ENCODE measurements around the gene SORBS2.

Gene SORBS2

GRCh38 chr4:185637163-185637875, 174.7 kb downstream of the SORBS2 start:
- Histone ChIP-seq H2BK15ac (replicated peaks; ENCODE audit: low read depth) (no peak overlapping the region), H4K8ac (ENCODE audit: low read depth, low read length) (no peak overlapping the region), H3K56ac (ENCODE audit: low read length) (no peak overlapping the region), H3K79me2 (ENCODE audit: control insufficient read depth, insufficient read depth, low read length) (no peaks in the 10 kb centered on the region), H3K4me3 (ENCODE audit: low read length) (no peak overlapping the region), H3K36me3 (ENCODE audit: control insufficient read depth, insufficient read depth, low read length) (no peaks in the 10 kb centered on the region), H4K5ac (ENCODE audit: low read length) (no peak overlapping the region), H2BK120ac (ENCODE audit: low read depth, low read length) (no peak overlapping the region), H3K9ac (ENCODE audit: low read length) (no peak overlapping the region), H3K23ac (ENCODE audit: low read length) (no peak overlapping the region), H3K27me3 (ENCODE audit: insufficient read depth, low read length, poor library complexity) (no peaks in the 10 kb centered on the region), H3K27ac (ENCODE audit: low read depth, low read length) (no peak overlapping the region), H2AK5ac (ENCODE audit: low read length) (no peak overlapping the region), H3K18ac (ENCODE audit: low read length) (no peak overlapping the region), H3K4ac (ENCODE audit: low read depth, low read length) (no peak overlapping the region), H3K4me1 (ENCODE audit: control insufficient read depth, low read depth, low read length) (no peaks in the 10 kb centered on the region), H2BK5ac (ENCODE audit: low read length) (no peak overlapping the region), H3K4me2 (ENCODE audit: low read length) (no peak overlapping the region), H3K79me1 (ENCODE audit: low read length) (no peaks in the 10 kb centered on the region)
- no CpG with 5 or more reads among the region's 9 CpGs for WGBS (ENCODE audit: extremely low coverage, insufficient coverage, low lambda C conversion rate)
- DNase-seq = no peak

- H3K4ac ChIP-seq (ENCODE audit: low read depth, low read length) = no peak overlapping the region
- no peak overlapping the region for H3K18ac ChIP-seq (ENCODE audit: low read length)
- no peak overlapping the region for H2BK15ac ChIP-seq (replicated peaks; ENCODE audit: low read depth)
- no peak overlapping the region for H2BK120ac ChIP-seq (ENCODE audit: low read depth, low read length)
- H3K79me2 ChIP-seq (ENCODE audit: control insufficient read depth, insufficient read depth, low read length) = no peaks in the 10 kb centered on the region
- no peak overlapping the region for H3K27ac ChIP-seq (ENCODE audit: low read depth, low read length)
- no peak overlapping the region for H2AK5ac ChIP-seq (ENCODE audit: low read length)
- H2BK5ac ChIP-seq (ENCODE audit: low read length) = no peak overlapping the region
- no peaks in the 10 kb centered on the region for H3K27me3 ChIP-seq (ENCODE audit: insufficient read depth, low read length, poor library complexity)
- peak; percentile 44 for DNase-seq
- no peaks in the 10 kb centered on the region for H3K4me1 ChIP-seq (ENCODE audit: control insufficient read depth, low read depth, low read length)
- H3K56ac ChIP-seq (ENCODE audit: low read length) = no peak overlapping the region
- no peaks in the 10 kb centered on the region for H3K36me3 ChIP-seq (ENCODE audit: control insufficient read depth, insufficient read depth, low read length)
- no peak overlapping the region for H3K4me2 ChIP-seq (ENCODE audit: low read length)
- no peak overlapping the region for H4K5ac ChIP-seq (ENCODE audit: low read length)
- no peak overlapping the region for H4K8ac ChIP-seq (ENCODE audit: low read depth, low read length)
- no peak overlapping the region for H3K9ac ChIP-seq (ENCODE audit: low read length)
- WGBS (ENCODE audit: extremely low coverage, insufficient coverage, low lambda C conversion rate) = no CpG with 5 or more reads among the region's 3 CpGs
- H3K23ac ChIP-seq (ENCODE audit: low read length) = no peak overlapping the region
- H3K4me3 ChIP-seq (ENCODE audit: low read length) = no peak overlapping the region
- H3K79me1 ChIP-seq (ENCODE audit: low read length) = no peaks in the 10 kb centered on the region
Observed at GRCh38 chr4:185634066-185634652, 177.8 kb downstream of the SORBS2 start.

GRCh38 chr4:185626798-185627197, 185.2 kb downstream of the SORBS2 start:
- Histone ChIP-seq H3K4me3 (ENCODE audit: low read length) (no peak overlapping the region), H3K27me3 (ENCODE audit: insufficient read depth, low read length, poor library complexity) (no peaks in the 10 kb centered on the region), H3K79me1 (ENCODE audit: low read length) (no peaks in the 10 kb centered on the region), H3K23ac (ENCODE audit: low read length) (no peak overlapping the region), H2AK5ac (ENCODE audit: low read length) (no peak overlapping the region), H3K4me2 (ENCODE audit: low read length) (no peak overlapping the region), H3K18ac (ENCODE audit: low read length) (no peak overlapping the region), H3K9ac (ENCODE audit: low read length) (no peak overlapping the region), H3K4ac (ENCODE audit: low read depth, low read length) (no peak overlapping the region), H3K27ac (ENCODE audit: low read depth, low read length) (no peak overlapping the region), H2BK15ac (replicated peaks; ENCODE audit: low read depth) (no peak overlapping the region), H3K79me2 (ENCODE audit: control insufficient read depth, insufficient read depth, low read length) (no peaks in the 10 kb centered on the region), H3K36me3 (ENCODE audit: control insufficient read depth, insufficient read depth, low read length) (no peaks in the 10 kb centered on the region), H3K4me1 (ENCODE audit: control insufficient read depth, low read depth, low read length) (no peaks in the 10 kb centered on the region), H3K56ac (ENCODE audit: low read length) (no peak overlapping the region), H4K8ac (ENCODE audit: low read depth, low read length) (no peak overlapping the region), H2BK5ac (ENCODE audit: low read length) (no peak overlapping the region), H2BK120ac (ENCODE audit: low read depth, low read length) (no peak overlapping the region), H4K5ac (ENCODE audit: low read length) (no peak overlapping the region)
- WGBS (ENCODE audit: extremely low coverage, insufficient coverage, low lambda C conversion rate) = no CpG with 5 or more reads among the region's 9 CpGs
- DNase-seq = no peak

DNA sequence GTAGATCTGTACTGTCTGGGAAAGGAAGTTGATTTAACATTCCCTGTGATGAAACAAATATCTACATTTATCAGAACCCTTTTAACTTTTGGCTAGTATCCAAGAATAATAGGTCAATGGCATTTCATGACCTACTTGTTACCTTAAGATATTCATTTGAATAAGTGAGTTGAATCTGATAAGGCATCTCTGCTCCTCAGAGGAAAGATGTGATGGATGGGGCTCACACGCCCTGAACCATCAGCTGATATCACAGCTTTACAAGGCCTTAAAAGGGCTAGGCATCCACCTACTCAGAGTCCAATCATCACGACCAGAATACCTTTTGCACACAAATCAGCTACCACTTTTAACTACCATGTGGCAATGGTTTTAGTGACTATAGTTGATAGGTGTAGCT, 186.5 kb downstream of the SORBS2 start:
- H3K18ac ChIP-seq (ENCODE audit: low read length) = no peak overlapping the region
- no peak overlapping the region for H3K56ac ChIP-seq (ENCODE audit: low read length)
- H3K4me2 ChIP-seq (ENCODE audit: low read length) = no peak overlapping the region
- no peak overlapping the region for H3K4ac ChIP-seq (ENCODE audit: low read depth, low read length)
- no CpG with 5 or more reads among the region's 2 CpGs for WGBS (ENCODE audit: extremely low coverage, insufficient coverage, low lambda C conversion rate)
- H3K27me3 ChIP-seq (ENCODE audit: insufficient read depth, low read length, poor library complexity) = no peaks in the 10 kb centered on the region
- no peak overlapping the region for H2BK5ac ChIP-seq (ENCODE audit: low read length)
- no peak overlapping the region for H3K9ac ChIP-seq (ENCODE audit: low read length)
- H3K79me2 ChIP-seq (ENCODE audit: control insufficient read depth, insufficient read depth, low read length) = no peaks in the 10 kb centered on the region
- H3K36me3 ChIP-seq (ENCODE audit: control insufficient read depth, insufficient read depth, low read length) = no peaks in the 10 kb centered on the region
- no peak overlapping the region for H2AK5ac ChIP-seq (ENCODE audit: low read length)
- H3K79me1 ChIP-seq (ENCODE audit: low read length) = no peaks in the 10 kb centered on the region
- H2BK15ac ChIP-seq (replicated peaks; ENCODE audit: low read depth) = no peak overlapping the region
- no peaks in the 10 kb centered on the region for H3K4me1 ChIP-seq (ENCODE audit: control insufficient read depth, low read depth, low read length)
- no peak overlapping the region for H3K4me3 ChIP-seq (ENCODE audit: low read length)
- DNase-seq = no peak
- H3K23ac ChIP-seq (ENCODE audit: low read length) = no peak overlapping the region
- H3K27ac ChIP-seq (ENCODE audit: low read depth, low read length) = no peak overlapping the region
- no peak overlapping the region for H4K5ac ChIP-seq (ENCODE audit: low read length)
- no peak overlapping the region for H2BK120ac ChIP-seq (ENCODE audit: low read depth, low read length)
- no peak overlapping the region for H4K8ac ChIP-seq (ENCODE audit: low read depth, low read length)

DNA sequence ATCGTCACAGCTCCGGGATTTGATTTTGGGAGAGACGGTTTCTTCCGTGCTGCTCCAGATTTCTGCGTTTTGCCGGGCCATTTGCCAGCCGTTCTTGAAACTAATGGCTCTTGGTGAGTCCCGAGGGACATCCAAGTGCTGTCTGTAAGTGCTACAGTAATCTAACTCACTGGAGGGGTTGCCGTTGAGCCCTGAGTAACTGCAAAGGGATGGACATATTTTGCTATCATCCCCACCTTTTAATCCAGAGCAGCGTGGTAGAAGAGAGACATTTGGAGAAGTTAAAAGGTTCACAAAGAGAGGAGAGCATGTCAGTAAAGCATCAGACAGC, 187.8 kb downstream of the SORBS2 start:
- H3K27ac ChIP-seq (ENCODE audit: low read depth, low read length) = no peak overlapping the region
- H3K4me2 ChIP-seq (ENCODE audit: low read length) = no peak overlapping the region
- no peaks in the 10 kb centered on the region for H3K27me3 ChIP-seq (ENCODE audit: insufficient read depth, low read length, poor library complexity)
- H3K9ac ChIP-seq (ENCODE audit: low read length) = no peak overlapping the region
- WGBS (ENCODE audit: extremely low coverage, insufficient coverage, low lambda C conversion rate) = no CpG with 5 or more reads among the region's 10 CpGs
- no peak overlapping the region for H4K8ac ChIP-seq (ENCODE audit: low read depth, low read length)
- no peak overlapping the region for H3K4ac ChIP-seq (ENCODE audit: low read depth, low read length)
- no peak overlapping the region for H2BK120ac ChIP-seq (ENCODE audit: low read depth, low read length)
- H3K79me2 ChIP-seq (ENCODE audit: control insufficient read depth, insufficient read depth, low read length) = no peaks in the 10 kb centered on the region
- H3K4me1 ChIP-seq (ENCODE audit: control insufficient read depth, low read depth, low read length) = no peaks in the 10 kb centered on the region
- no peak overlapping the region for H2BK15ac ChIP-seq (replicated peaks; ENCODE audit: low read depth)
- H3K4me3 ChIP-seq (ENCODE audit: low read length) = no peak overlapping the region
- H3K79me1 ChIP-seq (ENCODE audit: low read length) = no peaks in the 10 kb centered on the region
- no peak overlapping the region for H3K18ac ChIP-seq (ENCODE audit: low read length)
- H3K36me3 ChIP-seq (ENCODE audit: control insufficient read depth, insufficient read depth, low read length) = no peaks in the 10 kb centered on the region
- no peak overlapping the region for H3K23ac ChIP-seq (ENCODE audit: low read length)
- no peak overlapping the region for H4K5ac ChIP-seq (ENCODE audit: low read length)
- no peak overlapping the region for H2AK5ac ChIP-seq (ENCODE audit: low read length)
- H3K56ac ChIP-seq (ENCODE audit: low read length) = no peak overlapping the region
- H2BK5ac ChIP-seq (ENCODE audit: low read length) = no peak overlapping the region
- no peak for DNase-seq
